MG63 (cell line): ENCODE data around the gene IQCE. TPM values are rescaled to one million over a fixed set of nuclear protein-coding genes. Genes with fewer than 3 reads are reported as not detected.
A peak's percentile ranks its signal among the peaks of the same experiment; 100 is the strongest.

Experiments used
- DNase-seq: peaks from one replicate; pipeline ENCODE4 v3.0.0-alpha.2; 2020
- H3K27me3 ChIP-seq: fragments of 250-450 bp; sonication (Bioruptor Pico); 2 replicates; pipeline ENCODE4 v1.5.1; 2020; ENCODE audit warnings: mild to moderate bottlenecking, moderate library complexity
- H3K36me3 ChIP-seq: fragments of 250-450 bp; sonication (Bioruptor Pico); 2 replicates; pipeline ENCODE4 v1.5.1; 2020; ENCODE audit warnings: mild to moderate bottlenecking, moderate library complexity
- H3K4me3 ChIP-seq: fragments of 250-450 bp; sonication (Bioruptor Pico); 2 replicates; pipeline ENCODE4 v1.5.1; 2020; ENCODE audit warnings: mild to moderate bottlenecking, moderate library complexity
- H3K9me3 ChIP-seq: fragments of 250-450 bp; sonication (Bioruptor Pico); 2 replicates; pipeline ENCODE4 v1.5.1; 2020; ENCODE audit warnings: mild to moderate bottlenecking, moderate library complexity
- total RNA-seq: library from RNA; depleted of rRNA; stranded (reverse); fragments of >200 nt; shearing (Covaris generic); gene quantifications from 2 replicates; pipeline ENCODE4 v1.2.3, GENCODE V29; 2014; ENCODE audit warnings: low replicate concordance

IQCE gene
- total RNA-seq, 1 experiment from 2014 or later = 18.2 TPM

DNA sequence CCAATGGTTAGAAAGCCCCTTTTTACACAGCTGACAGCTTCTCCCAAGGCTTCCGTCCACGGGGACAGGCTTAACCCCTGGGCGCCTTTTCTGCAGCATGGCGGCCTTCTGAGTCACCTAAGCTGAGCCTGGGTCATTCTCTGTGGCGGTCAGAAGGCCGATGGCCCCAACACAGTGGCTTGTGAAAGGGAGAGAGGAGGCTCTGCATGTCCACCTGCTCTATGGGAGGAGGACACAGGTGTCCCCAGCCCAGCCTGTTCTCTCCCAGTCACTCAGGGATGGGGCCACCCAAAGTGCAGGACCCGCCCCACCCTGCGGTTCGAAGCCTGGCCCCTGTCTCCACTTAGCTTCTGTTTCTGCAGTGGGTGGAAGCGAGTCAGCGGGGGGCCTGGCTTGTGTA is 52.6 kb downstream of the IQCE start:
- no peaks in the 10 kb centered on the region for H3K27me3 ChIP-seq
- no peak overlapping the region for H3K4me3 ChIP-seq
- DNase-seq = no peak
- no peaks in the 10 kb centered on the region for H3K36me3 ChIP-seq
- no peaks in the 10 kb centered on the region for H3K9me3 ChIP-seq

DNA sequence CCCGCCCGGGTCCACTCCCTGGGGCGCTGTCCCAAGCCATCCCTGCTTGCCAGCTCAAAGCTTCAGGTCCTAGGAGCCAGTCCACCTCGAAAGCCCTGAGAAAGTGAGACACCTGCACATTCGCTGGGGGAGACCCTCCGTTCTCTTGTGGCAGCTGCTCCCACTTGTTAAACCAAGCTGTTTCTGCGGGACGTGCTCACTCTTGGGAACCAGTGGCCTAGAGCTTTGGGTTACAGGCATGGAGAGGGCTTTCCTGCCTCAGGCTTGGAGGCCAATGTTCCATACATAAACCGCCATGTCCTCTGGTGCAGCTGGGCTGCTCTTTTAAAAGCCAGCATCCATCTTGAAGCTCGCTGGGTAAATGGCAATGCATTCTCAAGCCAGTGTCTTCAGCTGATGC is 53.1 kb downstream of the IQCE start:
- no peaks in the 10 kb centered on the region for H3K36me3 ChIP-seq
- H3K9me3 ChIP-seq = no peaks in the 10 kb centered on the region
- no peak for DNase-seq
- H3K27me3 ChIP-seq = no peaks in the 10 kb centered on the region
- no peak overlapping the region for H3K4me3 ChIP-seq

DNA sequence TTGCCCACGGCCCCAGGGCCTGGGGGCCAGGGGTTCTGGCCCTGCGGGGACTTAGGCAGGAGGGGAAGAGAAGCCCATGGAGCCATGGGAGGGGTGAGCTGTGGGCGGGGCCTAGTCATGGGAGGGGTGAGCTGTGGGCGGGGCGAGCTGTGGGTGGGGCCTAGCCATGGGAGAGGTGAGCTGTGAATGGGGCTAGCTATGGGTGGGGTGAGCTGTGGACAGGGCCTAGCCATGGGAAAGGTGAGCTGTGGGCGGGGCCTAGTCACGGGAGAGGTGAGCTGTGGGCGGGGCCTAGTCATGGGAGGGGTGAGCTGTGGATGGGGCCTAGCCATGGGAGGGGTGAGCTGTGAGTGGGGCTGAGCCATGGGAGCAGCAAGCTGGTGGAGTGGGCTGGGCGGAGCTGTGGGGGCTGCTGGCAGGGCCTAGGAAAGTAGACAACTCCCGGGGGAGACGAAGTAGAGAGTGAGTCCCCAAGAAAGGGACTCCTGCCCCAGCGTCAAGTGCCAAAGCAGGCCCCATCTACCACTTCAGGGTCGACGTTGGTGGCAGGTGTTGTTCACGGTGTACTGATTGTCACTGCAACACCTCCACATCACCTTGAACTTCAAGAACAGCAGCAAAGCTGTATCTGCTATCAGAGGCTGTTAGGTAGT is 53.8 kb downstream of the IQCE start:
- no peak overlapping the region for H3K4me3 ChIP-seq
- H3K27me3 ChIP-seq = no peaks in the 10 kb centered on the region
- no peaks in the 10 kb centered on the region for H3K36me3 ChIP-seq
- DNase-seq = no peak
- no peaks in the 10 kb centered on the region for H3K9me3 ChIP-seq

DNA sequence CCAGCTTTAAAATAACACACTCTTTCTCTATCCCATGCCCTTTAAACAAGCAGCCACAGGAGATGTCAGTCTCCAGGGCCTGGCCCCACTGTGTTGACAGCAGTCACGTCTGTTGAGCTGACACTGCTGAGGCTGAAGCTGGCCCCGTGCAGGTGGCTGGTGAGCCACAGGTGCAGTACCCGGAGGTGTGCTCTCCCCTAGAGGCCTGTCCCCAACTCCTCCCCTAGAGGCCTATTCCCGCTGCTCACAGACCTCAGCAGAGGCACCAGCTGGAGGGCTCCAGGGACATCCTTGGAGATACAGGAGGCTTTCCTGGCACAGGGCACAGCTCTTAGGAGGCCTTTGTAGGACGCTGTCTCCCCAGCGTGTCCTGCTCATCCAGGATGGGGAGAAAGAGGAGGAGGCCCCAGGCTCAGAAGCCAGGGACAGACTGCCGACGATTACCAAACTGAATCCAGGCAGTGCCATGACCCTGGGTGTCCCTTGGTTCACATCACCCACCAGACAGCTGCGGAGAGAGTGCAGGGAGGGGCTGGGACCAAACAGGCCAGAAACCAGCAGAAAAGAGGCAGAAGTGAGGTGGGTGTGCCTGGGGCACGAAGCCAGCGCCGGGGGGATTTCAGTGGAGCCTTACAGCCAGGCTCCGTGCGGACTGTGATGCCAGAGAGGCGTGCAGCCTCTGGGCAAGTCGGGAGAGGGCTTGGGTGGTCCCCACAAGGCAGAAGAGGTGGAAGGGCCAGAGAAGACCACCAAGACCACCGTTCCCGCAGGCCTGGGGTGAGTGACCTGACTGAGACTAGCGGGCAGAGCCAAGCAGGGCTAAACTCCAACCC is 54.5 kb downstream of the IQCE start:
- H3K9me3 ChIP-seq = no peaks in the 10 kb centered on the region
- no peak overlapping the region for H3K4me3 ChIP-seq
- DNase-seq = no peak
- H3K27me3 ChIP-seq = no peaks in the 10 kb centered on the region
- H3K36me3 ChIP-seq = no peaks in the 10 kb centered on the region

DNA sequence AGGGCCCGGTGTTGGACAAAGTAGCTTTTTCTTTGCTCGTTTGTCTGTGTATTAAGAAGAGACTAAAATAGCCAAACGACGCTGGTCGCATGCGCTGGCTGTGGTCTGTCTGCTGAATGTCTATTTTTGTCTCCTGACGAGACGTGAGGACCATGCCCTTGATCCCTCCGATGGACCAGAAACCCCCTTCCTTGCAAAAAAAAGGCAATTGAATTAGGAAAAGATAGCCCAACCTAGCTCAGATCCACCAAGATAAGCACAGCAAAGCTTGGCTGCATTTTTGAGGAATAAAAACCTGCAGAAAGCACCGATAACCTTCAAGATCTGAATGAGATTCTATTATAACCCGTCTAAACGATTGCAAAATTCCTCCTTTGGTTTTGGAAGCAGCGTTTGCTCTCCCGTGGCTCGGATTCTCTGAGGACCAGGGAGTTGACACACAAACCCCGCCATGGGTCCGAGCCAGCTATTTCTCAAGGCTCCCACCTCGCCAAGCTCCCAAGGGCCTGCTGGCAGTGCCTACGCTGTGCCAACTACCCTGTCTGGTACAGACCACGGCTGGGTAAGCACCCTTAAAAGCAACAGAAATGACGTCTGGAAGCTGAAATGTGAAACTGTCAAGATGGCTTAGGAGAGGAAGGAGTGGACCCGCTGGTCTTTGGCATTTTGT is 55.3 kb downstream of the IQCE start:
- H3K4me3 ChIP-seq = no peak overlapping the region
- no peaks in the 10 kb centered on the region for H3K27me3 ChIP-seq
- H3K36me3 ChIP-seq = no peaks in the 10 kb centered on the region
- DNase-seq = peak; percentile 57
- H3K9me3 ChIP-seq = no peaks in the 10 kb centered on the region

DNA sequence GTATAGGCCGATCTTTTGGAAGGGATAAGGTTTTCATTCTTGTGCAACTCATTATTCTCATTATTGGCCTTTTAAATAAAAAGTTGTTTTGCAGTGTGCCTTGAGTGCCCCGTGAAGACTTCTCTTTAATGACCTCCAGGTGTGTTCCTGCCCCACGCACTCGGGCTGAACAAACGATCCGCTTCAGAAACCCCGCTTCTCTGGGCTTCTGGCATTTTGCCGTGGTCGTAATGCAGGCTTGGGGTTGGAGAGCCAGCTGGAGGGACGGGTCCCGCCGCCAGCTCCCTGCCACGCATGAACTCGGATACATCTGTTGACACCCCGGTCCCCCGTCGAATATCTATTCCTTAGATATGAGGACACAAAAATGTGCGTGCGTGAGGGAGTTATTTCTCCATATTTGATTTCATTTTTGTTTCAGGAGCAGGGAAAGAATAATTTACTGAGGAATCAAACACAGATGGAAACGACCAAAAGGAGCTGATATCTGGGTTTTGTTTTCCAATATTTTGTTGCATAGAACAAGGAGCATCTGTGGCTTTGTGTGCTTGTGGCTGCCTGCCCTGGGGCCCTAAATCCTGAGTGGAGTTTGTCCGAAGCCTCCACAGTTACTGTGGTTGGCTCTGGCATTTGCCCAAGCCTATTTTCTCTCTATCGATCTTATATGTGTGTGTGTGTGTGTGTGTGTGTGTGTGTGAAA is 56.0 kb downstream of the IQCE start:
- no peak for DNase-seq
- Histone ChIP-seq H3K27me3 (no peaks in the 10 kb centered on the region), H3K36me3 (no peaks in the 10 kb centered on the region), H3K4me3 (no peak overlapping the region), H3K9me3 (no peaks in the 10 kb centered on the region)

DNA sequence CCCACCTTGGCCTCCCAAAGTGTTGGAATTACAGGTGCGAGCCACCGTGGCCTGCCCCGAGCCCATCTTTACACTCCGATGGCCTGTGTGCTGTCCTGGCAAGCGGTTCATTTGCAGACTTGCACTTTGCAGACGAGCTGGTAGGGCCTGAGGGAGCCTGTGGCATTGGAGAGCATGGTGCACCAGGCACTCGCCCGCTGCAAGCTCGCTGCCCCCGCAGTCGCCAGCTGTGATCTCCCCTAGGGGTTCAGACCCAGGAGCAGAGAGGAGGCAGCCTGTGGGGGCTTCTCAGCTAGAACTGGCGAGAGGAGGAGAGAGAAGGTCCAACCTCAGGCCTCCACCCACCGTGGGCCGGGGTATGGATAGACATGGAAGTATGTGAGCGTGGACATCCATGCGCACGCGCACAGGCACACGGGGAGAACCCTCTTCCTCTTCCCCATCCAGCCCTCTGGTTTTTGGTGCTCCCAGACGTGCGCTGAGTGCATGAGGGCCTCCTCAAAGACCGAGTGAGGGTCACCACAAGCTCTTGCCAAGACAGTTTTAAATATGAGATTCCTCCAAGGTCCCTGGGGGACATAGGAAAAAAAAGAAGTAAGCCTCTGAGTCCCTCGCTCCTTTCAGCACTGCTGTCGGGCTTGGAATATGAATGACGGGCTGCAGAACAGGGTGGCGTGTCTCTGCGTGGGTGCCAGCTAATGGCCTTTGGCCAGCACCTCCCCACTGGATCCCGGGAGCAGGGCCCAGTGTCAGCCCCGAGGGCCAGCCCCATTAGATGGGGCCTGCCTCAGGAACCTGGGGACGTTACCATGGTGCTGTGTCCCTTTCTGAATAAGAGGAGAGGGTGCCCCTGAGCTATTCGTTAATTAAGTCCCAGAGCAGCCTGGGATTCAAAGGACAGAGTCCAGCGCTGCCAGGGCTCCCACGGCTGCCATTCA is 57.9 kb downstream of the IQCE start:
- H3K4me3 ChIP-seq = no peak overlapping the region
- no peak for DNase-seq
- no peaks in the 10 kb centered on the region for H3K27me3 ChIP-seq
- no peaks in the 10 kb centered on the region for H3K9me3 ChIP-seq
- H3K36me3 ChIP-seq = no peaks in the 10 kb centered on the region

DNA sequence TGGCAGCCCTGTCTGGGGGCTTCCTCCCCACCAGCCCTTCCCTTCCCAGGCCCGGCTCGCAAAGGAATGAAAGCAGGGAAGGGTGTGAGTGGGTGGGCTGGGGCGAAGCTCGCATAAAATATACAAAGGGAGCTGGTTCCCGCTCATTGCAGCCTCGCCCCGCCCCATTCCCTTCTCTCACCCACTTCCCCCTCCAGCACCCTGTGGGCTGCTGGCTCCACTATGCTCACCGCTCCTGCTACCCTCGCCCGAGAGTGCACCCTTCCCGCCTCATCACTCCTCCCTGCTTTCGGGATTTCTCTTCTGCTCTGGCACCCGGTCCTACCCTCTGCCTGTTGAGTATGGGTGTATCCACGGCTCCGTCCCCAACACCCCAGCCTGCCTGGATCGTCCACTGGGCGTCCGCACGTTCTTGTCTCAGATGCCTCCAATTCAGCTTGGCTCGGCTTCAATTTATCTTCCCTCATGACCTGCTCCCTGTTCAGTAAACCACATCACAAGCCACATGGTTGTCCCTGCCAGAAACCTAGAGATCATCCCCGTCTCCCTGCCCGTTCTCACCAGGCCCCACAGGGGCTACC is 58.6 kb downstream of the IQCE start:
- DNase-seq = no peak
- no peaks in the 10 kb centered on the region for H3K36me3 ChIP-seq

DNA sequence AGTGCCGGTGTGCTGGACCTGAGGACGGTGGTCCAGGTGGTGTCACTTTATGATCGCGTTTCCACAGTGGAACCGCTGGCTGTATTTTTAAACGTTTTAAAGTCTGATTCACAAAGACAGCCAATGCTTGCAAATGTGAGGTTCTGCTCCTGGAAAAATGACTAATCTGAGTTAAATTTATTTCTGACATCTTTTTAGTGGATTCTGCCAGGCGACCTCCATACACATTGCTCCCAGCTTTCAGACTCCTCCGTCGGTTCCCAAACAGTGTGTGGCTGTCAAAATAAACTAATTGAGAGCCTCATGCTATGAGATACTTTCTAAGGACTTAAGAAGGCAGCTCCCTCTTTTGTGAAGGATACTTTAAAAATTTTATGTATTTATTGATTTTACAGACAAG is 60.3 kb downstream of the IQCE start:
- no peak overlapping the region for H3K4me3 ChIP-seq
- no peak for DNase-seq

More for the DNA sequence above, 58.6 kb downstream of the IQCE start:
- Histone ChIP-seq H3K27me3 (no peaks in the 10 kb centered on the region), H3K9me3 (no peaks in the 10 kb centered on the region), H3K4me3 (no peak overlapping the region)

DNA sequence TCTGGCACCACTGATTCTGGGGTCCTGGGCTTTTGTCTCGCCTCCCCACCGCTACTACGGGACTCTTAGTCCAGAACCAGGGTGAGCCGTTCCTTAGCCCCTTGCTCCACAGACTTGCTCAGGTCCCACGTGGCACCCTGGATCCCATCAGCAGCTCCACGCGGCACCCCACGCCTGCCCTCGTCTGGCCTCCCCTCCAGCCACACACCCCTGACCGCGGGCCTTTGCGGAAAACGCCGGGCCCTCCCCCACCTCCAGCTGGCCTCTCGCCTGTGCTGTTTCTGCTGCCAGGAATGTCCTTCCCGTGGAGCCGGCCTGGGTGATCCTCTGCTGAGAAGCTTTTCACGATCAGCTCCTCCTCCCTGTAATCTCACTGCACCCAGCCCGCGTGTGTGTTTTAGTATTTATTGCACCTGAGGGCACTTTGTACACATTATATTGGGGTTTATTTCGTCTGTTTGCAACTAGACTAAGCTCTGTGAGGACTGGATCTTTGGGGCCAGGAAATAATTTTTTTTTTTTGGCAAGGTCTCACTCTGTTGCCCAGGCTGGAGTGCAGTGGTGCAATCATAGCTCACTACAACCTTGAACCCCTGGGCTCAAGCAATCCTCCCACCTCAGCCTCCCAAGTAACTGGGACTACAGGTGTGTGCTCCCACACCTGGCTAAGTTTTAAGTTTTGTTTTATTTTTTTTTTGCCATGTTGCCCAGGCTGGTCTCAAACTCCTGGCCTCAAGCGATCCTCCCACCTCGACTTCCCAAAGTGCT is 62.5 kb downstream of the IQCE start:
- no peaks in the 10 kb centered on the region for H3K36me3 ChIP-seq
- DNase-seq = no peak
- H3K27me3 ChIP-seq = no peaks in the 10 kb centered on the region
- no peaks in the 10 kb centered on the region for H3K9me3 ChIP-seq
- H3K4me3 ChIP-seq = no peak overlapping the region

More for the DNA sequence above, 60.3 kb downstream of the IQCE start:
- no peaks in the 10 kb centered on the region for H3K36me3 ChIP-seq
- no peaks in the 10 kb centered on the region for H3K9me3 ChIP-seq
- no peaks in the 10 kb centered on the region for H3K27me3 ChIP-seq

DNA sequence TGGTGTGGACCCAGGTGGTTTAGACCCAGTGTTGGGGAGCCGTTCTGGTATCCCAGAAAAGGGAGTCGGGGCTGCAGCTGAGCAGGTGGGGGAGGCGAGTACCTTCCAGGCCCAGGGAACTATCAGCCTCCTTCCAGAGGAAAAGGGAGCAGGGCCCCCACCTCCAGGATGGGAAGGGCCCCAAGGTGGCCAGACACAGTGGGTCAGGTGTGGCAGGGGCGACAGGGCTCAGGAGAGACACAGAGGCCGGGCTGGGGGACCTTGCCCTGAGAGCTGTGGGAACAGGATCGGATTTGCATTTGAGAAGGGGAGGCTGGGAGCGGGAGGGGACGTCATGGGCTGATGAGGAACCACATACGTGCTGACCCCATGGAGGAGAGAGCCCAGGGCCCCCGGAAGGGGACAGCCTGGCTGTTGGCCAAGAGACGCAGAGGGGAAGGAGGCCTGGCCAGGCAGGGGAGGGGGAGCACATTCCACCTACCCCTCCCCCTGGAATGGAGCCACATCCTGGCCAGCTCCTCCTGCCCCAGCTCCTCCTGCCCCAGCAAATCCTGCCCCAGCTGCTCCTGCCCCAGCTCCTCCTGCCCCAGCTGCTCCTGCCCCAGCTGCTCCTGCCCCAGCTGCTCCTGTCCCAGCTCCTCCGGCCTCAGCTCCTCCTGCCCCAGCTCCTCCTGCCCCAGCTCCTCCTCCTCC is 63.3 kb downstream of the IQCE start:
- Histone ChIP-seq H3K9me3 (no peaks in the 10 kb centered on the region), H3K27me3 (no peaks in the 10 kb centered on the region), H3K4me3 (no peak overlapping the region), H3K36me3 (no peaks in the 10 kb centered on the region)
- DNase-seq = no peak

DNA sequence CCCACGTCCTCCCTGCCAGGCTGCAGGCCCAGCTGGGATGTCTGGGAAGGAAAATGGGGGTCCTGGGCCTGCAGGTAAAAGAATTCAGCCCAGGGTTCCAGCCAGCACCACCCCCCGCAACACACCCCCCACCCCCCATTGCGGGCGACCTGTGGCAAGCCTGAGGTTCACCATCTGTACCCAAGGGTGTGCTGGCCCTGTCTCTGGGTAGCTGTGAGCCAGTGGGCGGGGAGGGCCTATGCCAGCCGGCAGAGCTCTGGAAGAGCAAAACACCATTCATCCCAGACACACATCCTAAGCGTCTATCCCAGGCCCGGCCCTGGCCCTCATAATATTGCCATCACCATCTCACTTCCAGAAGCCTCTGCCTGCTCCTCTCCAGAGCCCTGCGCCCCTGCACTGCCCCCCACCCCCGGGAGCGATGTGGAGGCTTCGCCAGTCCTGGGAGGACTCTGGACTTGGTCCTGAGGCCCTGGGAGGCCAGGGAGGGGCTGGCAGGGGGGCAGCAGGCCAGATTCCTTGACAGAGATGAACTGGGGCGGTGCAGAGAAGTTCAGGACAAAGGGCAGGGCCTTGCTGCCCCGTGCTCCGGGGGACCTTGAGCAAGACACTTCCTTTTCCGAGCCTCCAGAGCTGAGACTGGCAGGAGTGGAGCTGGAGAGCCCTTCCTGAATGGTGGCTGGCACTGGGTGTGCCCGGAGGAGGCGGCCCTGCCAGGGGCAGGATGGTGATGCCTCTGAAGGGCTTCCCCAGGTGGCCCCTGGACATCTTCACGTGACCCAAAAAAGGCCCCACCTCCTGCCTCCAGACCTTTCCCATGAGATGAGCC is 64.3 kb downstream of the IQCE start:
- Histone ChIP-seq H3K27me3 (no peaks in the 10 kb centered on the region), H3K9me3 (no peaks in the 10 kb centered on the region), H3K4me3 (no peak overlapping the region), H3K36me3 (no peaks in the 10 kb centered on the region)
- DNase-seq = no peak

DNA sequence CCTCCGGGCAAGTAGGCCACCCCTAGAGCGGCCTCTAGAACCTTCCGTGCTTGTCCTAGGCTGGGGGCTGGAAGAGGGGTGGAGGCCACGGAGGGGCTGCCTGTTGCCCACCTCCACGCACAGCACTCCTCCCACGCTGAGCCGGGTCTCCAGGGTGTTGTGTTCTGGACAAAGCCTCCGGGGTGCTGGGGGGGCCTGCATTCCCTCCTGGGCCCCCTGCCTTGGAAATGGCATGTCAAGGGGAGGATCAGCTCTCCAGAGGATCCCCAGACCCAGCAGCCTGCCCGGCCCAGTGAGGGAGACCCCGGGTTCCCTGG is 64.9 kb downstream of the IQCE start:
- H3K4me3 ChIP-seq = no peak overlapping the region
- DNase-seq = no peak

DNA sequence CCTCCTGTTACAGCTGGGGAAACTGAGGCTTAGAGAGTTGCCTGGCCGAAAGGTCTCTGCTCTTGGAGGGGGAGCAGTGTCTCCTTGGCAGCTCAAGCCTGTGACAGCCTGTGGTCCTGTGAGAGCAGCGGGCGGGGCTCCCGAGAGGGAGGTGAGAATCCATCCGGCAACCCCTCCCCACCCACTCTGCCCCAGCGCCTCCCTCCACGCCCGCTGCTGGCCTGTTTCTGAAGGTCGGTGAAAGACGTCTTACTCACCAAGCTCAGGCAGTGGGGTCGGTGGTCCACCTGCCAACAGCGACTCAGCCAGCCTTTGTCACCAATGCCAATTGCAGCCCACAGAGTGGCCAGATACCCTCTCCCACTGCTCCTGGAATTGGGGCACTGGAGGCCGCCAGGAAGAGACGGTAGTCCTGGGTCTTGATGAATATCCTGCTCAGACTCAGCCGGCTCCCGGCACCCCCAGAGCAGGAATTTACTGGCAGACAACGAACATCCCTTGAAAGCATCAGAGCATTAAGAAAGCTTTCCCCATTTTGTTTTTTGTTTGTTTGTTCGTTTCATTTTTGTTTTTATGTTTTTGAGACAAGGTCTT is 65.6 kb downstream of the IQCE start:
- no peaks in the 10 kb centered on the region for H3K9me3 ChIP-seq
- DNase-seq = peak; percentile 31
- no peaks in the 10 kb centered on the region for H3K36me3 ChIP-seq
- no peak overlapping the region for H3K4me3 ChIP-seq
- H3K27me3 ChIP-seq = no peaks in the 10 kb centered on the region

More for the DNA sequence above, 64.9 kb downstream of the IQCE start:
- Histone ChIP-seq H3K27me3 (no peaks in the 10 kb centered on the region), H3K36me3 (no peaks in the 10 kb centered on the region), H3K9me3 (no peaks in the 10 kb centered on the region)
